NCI-H1436 (cell line): ENCODE results near the gene LCE1E.

ENCODE experiments used
- DNase-seq: peaks from one replicate; lab custom pipeline; 2025; lab: John Stamatoyannopoulos, UW

The LCE1E gene

DNA sequence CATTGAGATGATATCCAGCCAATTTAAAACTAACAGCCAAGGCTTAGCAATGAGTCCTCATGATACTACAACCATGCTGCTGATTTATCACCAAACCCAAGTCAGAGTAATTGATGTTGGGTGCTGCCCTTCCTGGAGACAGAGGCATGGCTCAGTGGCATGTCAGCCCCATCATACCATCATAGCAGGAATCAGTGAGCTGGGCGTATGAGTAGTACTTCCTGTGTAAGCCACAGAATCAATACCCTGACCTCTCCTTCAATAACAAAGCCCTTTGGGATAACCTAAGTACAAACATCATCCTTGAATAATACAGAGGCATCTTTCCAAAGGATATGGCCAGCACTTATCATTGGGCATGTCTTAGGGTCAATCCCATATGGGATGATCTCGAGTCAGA is 3.0 kb upstream of the LCE1E start:
- no peak for DNase-seq

DNA sequence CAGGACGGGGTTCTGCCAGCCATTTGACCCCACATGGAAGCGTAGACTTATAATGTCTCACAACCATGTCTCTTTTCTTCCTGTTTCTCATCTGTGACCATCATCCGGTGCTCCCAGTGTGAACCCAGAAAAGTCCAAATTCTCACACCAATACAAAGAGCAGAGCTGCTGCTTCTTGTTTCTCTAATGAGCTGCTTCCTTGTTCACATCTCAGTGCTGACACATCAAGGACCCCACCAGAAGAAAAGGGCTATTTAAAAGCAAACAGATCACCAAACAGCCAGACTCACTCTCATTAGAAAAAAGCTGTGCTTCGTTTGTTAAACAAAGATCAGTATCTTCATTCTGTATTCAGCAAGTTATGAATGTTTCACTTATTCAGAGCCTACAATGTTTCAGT is 9.6 kb downstream of the LCE1E start:
- no peak for DNase-seq

DNA sequence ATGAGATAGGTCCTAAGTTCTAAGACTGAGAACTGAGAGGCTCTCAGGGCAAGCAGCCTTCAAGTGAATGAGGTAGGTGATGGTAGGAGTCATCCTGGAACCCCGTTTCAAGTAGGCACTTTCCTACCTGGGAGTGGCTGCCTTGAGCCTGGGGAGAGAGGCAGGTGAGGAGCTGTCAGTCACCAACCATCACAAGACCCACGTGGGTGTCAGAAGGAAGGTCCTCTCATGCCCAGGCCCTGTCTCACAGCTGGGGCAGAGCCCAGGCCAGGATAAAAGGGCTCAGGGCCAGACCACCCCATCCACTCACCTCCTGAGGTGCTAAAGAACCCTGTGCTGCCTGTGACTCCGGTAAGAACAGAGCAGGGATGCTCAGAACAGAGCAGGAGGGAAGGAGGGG is 10.4 kb downstream of the LCE1E start, which contains the start of gene LCE1D:
LCE1D (plus strand) TSS at position 301 of the 400 bp plus-strand sequence. CDS start 1,074 bp downstream, outside the sequence.
- no peak for DNase-seq

DNA sequence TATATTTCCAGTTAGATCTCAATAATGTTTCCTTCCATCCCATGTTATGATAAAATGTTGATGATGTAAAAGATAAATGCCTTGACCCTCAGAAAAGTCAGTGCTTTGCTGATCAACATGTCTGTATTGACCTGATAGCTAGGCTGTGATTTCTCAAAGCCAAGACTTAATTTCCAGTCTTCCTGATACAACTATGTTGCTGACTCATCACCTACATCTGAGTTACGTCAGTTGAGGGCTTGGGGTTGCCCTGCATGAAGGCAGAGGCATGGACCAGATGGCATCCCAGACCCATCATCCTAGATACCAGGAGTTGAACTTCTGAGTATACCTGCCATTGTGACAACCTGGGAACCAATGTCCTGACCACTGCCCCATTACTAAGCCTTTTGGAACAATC is 15.3 kb downstream of the LCE1E start:
- DNase-seq = no peak

DNA sequence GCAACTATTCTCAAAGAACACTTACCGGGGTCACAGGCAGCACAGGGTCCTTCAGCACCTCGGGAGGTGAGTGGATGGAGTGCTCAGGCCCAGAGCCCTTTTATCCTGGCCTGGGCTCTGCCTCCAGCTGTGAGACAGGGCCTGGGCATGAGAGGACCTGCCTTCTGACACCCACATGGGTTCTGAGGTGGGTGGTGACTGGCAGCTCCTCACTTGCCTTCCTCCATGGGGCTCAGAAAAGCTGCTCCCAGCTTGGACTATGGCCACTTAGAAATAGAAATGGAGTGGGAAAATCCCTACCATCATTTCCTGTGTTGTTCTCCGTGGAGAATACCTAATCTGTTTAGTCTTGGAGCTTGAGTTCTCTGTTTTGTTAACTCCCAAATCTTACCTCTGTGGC is 20.5 kb downstream of the LCE1E start, which contains the start of gene LCE1C:
LCE1C (minus strand) TSS at position 76 of the 400 bp plus-strand sequence. CDS start 1,173 bp downstream, outside the sequence.
- DNase-seq = no peak

DNA sequence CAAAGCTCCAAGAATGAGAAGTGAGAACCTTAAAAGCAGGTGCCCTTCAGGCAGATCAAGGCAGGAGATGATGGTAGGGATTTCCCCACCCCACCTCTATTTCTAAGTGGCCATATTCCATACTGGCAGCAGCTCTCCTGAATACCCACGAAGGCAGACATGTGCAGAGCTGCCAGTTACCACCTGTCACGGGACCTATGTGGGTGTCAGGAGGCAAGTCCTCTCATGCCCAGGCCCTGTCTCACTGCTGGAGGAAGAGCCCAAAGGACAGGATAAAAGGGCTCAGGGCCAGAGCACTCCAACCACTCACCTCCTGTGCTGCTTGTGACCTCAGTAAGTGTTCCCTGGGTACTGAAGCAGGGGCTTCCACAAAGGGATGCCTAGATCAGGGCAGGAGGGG is 25.0 kb downstream of the LCE1E start:
- no peak for DNase-seq

DNA sequence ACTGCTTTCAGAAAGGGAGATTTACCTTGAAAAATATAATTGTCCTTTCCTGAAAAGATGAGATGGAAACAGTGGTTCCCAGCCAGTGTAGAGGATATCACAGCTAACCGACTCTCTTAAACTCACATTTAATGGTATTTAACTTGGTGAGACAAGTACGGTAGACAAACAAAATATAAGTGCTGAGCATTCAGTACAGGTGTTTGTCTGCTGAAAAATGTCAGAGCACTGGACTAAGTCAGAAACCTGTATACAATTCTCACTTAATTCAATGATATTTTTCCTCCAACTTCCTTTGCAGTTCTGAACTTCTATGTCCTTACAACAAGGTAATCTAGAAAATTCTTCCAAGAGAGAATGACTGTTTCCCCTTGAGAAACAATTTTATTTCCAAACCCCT is 25.6 kb downstream of the LCE1E start, which contains the start of gene LCE1B:
LCE1B (plus strand) TSS at position 301 of the 400 bp plus-strand sequence. CDS start 476 bp downstream, outside the sequence.
- DNase-seq = no peak

DNA sequence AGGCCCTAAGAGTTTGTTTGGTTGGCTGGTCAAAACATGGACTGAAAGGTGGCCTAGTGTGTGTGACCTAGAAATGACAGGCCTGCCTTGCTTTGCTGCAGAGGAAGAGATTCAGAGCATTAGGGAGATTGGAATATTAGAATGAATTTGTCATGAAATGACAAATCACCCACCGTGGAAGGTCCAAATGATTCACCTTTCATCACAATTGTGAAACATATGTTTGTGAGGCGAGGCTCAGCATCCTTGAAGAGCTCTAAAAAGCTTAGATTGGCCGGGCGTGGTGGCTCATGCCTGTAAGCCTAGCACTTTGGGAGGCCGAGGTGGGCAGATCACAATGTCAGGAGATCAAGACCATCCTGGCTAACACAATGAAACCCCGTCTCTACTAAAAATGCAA is 31.3 kb downstream of the LCE1E start:
- DNase-seq = no peak

DNA sequence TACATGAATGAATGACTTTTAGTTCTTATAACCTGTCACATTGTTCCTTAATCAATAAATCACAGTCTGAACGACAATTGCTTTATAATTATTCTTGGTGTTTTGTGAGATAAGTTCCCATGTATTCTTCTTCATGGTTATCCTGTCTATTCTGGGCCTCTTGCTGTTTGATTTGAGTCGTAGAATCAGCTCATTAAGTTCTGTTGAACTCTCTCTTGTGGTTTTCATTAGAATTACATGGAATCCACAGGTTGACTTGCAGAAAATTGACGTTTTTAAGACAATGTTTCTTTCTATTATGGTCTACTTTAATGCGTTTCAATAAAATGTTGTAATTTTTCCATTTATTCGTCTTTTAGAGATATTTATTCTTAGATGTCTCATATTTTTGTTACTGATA is 37.2 kb downstream of the LCE1E start:
- no peak for DNase-seq

DNA sequence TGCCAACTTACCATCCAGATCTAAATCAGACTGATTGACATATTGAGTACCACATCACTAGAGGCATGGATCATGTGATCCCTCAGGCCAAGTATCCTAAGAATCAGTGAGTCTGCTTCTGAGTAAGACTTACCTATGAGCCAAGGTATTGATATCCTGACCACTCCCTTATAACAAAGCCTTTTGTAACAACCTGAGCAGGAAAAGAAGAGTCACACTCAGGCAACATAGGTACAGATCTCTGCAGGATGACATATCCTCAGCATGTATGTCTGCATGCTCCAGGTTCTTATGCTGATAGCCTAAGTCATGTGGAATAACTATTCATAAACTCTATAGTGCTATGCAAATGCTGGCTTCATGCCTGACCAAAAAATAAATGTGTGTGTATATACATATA is 38.9 kb downstream of the LCE1E start:
- no peak for DNase-seq

DNA sequence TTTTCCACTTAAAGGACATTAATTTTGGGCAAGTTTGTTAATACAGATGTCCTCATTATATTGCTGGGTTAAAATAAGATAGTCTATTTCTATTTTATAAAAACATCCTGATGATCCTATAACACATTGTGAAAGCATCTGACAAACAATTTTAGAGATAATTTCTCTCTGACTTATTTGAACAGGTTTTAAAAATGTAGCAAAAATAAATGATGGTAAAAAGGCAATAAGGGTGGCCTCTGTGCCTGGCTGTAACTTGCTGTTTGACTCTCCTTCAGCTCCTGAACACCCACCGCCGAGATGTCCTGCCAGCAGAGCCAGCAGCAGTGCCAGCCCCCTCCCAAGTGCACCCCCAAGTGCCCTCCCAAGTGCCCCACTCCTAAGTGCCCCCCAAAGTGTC is 41.1 kb downstream of the LCE1E start, which contains the start of gene LCE1A:
LCE1A (plus strand) TSS at position 301 of the 400 bp plus-strand sequence; CDS start at position 301, 0 bp downstream.
- DNase-seq = no peak

DNA sequence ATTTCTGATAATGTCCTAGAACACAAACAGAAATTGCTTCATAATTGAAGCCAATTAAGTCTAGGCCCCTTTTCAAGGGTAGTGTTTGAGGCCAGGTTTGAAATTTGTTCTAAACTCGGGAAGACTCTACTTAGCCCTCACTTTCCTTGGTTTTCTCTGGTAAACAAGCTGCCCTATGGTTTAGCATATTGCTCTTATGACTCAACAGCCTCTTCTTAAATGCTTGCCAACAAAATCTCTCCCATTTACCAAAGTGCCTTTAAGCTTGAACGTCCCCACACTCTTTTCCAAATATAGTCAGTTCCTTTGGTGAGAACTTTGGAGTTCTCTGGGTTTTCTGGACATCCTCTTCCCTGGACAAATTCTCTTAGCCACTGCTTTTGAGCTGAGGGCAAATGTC is 50.8 kb downstream of the LCE1E start:
- no peak for DNase-seq
